CD8-positive, alpha-beta memory T cell (primary cell): ENCODE measurements around the gene FHAD1. TPM values are rescaled to one million over a fixed set of nuclear protein-coding genes. Genes with fewer than 3 reads are reported as not detected.

Source experiments
- polyA plus RNA-seq: library from polyadenylated mRNA; unstranded; fragments of 300-500 nt; fragmentation: Illumina TruSeq; gene quantifications from one replicate; pipeline ENCODE4 v1.2.3, GENCODE V29; 2021
- total RNA-seq, 2 experiments: library from RNA; stranded (reverse); gene quantifications; one replicate each; pipeline ENCODE4 v1.2.3, GENCODE V29; 2021

Gene FHAD1
- total and polyA plus RNA-seq, 3 experiments from 2014 or later: not detected

Other genes starting within 250 kb of the FHAD1 start
- gene TMEM51, start 93.5 kb upstream of the FHAD1 start, total RNA-seq: under 1 TPM; 0.11 to 0.24 TPM
- gene TMEM51, start 93.5 kb upstream of the FHAD1 start, polyA plus RNA-seq: not detected
- gene EFHD2, start 162.7 kb downstream of the FHAD1 start, total RNA-seq: 10 to 100 TPM; 64.7 to 67.9 TPM
- gene EFHD2, start 162.7 kb downstream of the FHAD1 start, polyA plus RNA-seq: 154 TPM
- not detected for gene CTRC, start 191.2 kb downstream of the FHAD1 start, total RNA-seq
- not detected for gene CTRC, start 191.2 kb downstream of the FHAD1 start, polyA plus RNA-seq
- gene CELA2A, start 209.5 kb downstream of the FHAD1 start, total RNA-seq: not detected
- gene CELA2A, start 209.5 kb downstream of the FHAD1 start, polyA plus RNA-seq: not detected
- gene CELA2B, start 228.9 kb downstream of the FHAD1 start, total RNA-seq: not detected
- not detected for gene CELA2B, start 228.9 kb downstream of the FHAD1 start, polyA plus RNA-seq